HFFc6 (cell line): Measurements from ENCODE around the gene PRSS36. TPM values are rescaled to one million over a fixed set of nuclear protein-coding genes. Genes with fewer than 3 reads are reported as not detected.
"Not testable (repeated sequence)": the region's sequence is repeated elsewhere in the genome, so short reads cannot be mapped to it uniquely, and the experiment has no call there.

Experiments
- DNase-seq: peaks from one replicate; pipeline ENCODE4 v3.0.0-alpha.2; 2018
- H3K27ac Mint-ChIP-seq: 2 replicates; pipeline ENCODE4 v1.8.0; 2020; ENCODE audit warnings: mild to moderate bottlenecking, mixed read lengths
- H3K27me3 Mint-ChIP-seq: 2 replicates; pipeline ENCODE4 v1.8.0; 2021; ENCODE audit warnings: mild to moderate bottlenecking, moderate library complexity, mixed read lengths; ENCODE audit not compliant: insufficient read depth
- H3K36me3 Mint-ChIP-seq: 2 replicates; pipeline ENCODE4 v1.8.0; 2021; ENCODE audit warnings: low read depth, mixed read lengths
- H3K4me1 Mint-ChIP-seq: 2 replicates; pipeline ENCODE4 v1.8.0; 2020; ENCODE audit warnings: low read depth, mixed read lengths
- H3K4me3 Mint-ChIP-seq: 2 replicates; pipeline ENCODE4 v1.8.0; 2020; ENCODE audit warnings: mild to moderate bottlenecking, moderate library complexity, mixed read lengths
- H3K9me3 Mint-ChIP-seq: 2 replicates; pipeline ENCODE4 v1.8.0; 2020; ENCODE audit warnings: mild to moderate bottlenecking, mixed read lengths
- total RNA-seq, 6 experiments: library from RNA; stranded (reverse); fragmentation: NEBNext Ultra II Directional; extraction: Animal tissue kit (Norgen Biotek cat#: 25700); gene quantifications; 2 replicates in 1 of 6; 3 replicates in 5 of 6; pipeline ENCODE4 v1.2.3, GENCODE V29; 2021
- TF ChIP-seq, protein P1 (sequence below): fragments of 200-600 bp; sonication (generic); IDR thresholded peaks from 2 replicates; pipeline ENCODE4 v1.5.0; 2021; ENCODE audit warnings: antibody characterized with exemption, mild to moderate bottlenecking

Gene PRSS36
- total RNA-seq, 6 experiments from 2014 or later: 0.38 to 0.60 (median 0.47) TPM; not detected in 2

DNA sequence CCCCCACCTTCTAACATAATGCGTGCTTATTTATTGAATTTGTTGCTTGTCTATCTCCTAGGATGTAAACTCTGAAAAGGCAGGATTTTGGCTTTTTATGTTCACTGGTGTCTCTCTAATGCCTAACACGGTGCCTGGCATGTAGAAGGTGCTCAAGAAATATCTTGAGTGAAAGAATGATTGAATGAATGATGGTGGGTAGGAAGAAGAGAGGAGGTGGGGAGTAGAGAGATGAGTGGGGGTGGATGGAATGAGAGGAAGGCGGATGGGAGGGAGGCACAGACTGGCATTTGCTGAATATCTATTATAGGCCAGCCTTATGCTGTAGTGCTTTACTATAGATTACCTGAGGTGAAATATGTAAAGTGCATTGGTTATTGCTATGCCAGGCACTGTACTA lies 2.3 kb downstream of the PRSS36 start:
- no peak for DNase-seq
- Mint-ChIP-seq H3K27ac (no peak overlapping the region), H3K36me3 (no peaks in the 10 kb centered on the region), H3K9me3 (no peaks in the 10 kb centered on the region), H3K4me1 (no peaks in the 10 kb centered on the region), H3K4me3 (no peak overlapping the region), H3K27me3 (peaks cover 21% of the 10 kb centered on the region)
- TF ChIP-seq, protein P1, sequence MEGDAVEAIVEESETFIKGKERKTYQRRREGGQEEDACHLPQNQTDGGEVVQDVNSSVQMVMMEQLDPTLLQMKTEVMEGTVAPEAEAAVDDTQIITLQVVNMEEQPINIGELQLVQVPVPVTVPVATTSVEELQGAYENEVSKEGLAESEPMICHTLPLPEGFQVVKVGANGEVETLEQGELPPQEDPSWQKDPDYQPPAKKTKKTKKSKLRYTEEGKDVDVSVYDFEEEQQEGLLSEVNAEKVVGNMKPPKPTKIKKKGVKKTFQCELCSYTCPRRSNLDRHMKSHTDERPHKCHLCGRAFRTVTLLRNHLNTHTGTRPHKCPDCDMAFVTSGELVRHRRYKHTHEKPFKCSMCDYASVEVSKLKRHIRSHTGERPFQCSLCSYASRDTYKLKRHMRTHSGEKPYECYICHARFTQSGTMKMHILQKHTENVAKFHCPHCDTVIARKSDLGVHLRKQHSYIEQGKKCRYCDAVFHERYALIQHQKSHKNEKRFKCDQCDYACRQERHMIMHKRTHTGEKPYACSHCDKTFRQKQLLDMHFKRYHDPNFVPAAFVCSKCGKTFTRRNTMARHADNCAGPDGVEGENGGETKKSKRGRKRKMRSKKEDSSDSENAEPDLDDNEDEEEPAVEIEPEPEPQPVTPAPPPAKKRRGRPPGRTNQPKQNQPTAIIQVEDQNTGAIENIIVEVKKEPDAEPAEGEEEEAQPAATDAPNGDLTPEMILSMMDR: no peak

DNA sequence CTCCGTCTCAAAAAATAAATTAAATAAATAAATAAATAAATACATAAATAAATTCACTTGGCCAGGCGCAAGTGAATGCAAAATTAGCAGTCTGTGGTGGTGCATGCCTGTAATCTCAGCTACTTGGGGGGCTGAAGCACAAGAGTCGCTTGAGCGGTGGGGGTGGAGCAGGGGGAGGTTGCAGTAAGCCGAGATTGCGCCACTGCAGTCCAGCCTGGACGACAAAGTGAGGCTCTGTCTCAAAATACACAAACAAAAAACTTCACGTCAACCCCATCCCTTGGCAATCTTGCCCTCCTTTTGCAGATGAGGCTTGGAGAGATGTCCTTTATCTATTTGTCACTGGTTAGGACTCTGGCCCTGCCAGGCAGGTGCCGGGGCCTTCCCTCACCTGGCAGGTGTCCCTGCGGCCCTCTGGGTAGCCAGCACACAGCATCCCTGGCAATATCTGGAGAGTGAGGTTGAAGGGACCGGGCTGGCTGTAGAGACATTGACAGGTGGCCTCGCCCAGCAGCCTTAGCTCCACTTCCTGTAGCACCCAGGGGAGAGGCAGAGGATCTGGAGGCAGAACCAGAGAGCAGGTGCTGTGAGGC lies 4.4 kb downstream of the PRSS36 start:
- H3K4me1 Mint-ChIP-seq: peaks cover 15% of the 10 kb centered on the region
- peaks cover 20% of the 10 kb centered on the region for H3K27me3 Mint-ChIP-seq
- TF ChIP-seq, protein P1: no peak
- no peaks in the 10 kb centered on the region for H3K36me3 Mint-ChIP-seq
- no peak overlapping the region for H3K27ac Mint-ChIP-seq
- DNase-seq: no peak
- no peak overlapping the region for H3K4me3 Mint-ChIP-seq
- H3K9me3 Mint-ChIP-seq: no peaks in the 10 kb centered on the region

DNA sequence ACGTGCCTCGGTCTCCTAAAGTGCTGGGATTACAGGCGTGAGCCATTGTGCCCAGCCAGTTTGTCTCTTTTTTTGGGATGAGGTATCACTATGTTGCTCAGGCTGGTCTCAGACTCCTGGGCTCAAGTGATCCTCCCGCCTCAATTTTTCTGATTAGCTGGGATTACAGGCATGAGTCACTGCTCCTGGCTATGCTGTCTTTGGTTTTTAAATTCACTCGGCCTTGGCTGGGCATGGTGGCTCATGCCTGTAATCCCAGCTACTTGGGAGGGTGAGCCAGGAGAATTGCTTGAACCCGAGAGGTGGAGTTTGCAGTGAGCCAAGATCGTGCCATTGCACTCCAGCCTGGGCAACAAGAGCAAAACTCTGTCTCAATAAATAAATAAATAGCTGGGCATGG lies 5.4 kb downstream of the PRSS36 start:
- peak; percentile 15 for DNase-seq
- H3K4me3 Mint-ChIP-seq, H3K36me3 Mint-ChIP-seq, H3K9me3 Mint-ChIP-seq, H3K27ac Mint-ChIP-seq: not testable (repeated sequence)
- peaks cover 15% of the 10 kb centered on the region for H3K4me1 Mint-ChIP-seq
- H3K27me3 Mint-ChIP-seq: peaks cover 17% of the 10 kb centered on the region

DNA sequence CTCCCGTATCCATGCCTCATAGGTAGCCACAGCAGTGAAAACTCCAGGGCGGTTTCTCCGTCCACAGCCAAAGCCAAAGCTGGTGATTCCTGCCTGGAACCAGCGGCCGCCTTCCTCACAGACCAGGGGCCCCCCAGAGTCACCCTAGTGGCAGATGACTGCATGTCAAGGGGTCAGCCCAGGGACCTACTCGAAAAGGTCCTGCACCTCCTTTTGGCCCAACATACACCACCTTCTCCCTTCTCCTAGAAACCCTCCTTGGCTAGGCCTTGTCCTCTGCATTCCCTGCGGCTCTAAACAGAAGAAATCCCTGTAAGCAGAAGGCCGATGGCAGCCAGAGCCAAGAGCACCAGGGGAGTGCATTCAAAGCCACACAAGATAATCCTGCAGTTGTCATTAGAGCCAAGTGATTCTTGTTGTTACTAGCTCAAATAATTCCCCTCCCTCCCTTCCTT lies 6.1 kb downstream of the PRSS36 start:
- H3K9me3 Mint-ChIP-seq: no peaks in the 10 kb centered on the region
- peak overlapping the region; percentile 42 for H3K4me3 Mint-ChIP-seq
- no peak overlapping the region for H3K27ac Mint-ChIP-seq
- H3K4me1 Mint-ChIP-seq: peaks cover 20% of the 10 kb centered on the region
- peaks cover 13% of the 10 kb centered on the region for H3K27me3 Mint-ChIP-seq
- TF ChIP-seq, protein P1: peak; percentile 35
- H3K36me3 Mint-ChIP-seq: no peaks in the 10 kb centered on the region
- DNase-seq: no peak

DNA sequence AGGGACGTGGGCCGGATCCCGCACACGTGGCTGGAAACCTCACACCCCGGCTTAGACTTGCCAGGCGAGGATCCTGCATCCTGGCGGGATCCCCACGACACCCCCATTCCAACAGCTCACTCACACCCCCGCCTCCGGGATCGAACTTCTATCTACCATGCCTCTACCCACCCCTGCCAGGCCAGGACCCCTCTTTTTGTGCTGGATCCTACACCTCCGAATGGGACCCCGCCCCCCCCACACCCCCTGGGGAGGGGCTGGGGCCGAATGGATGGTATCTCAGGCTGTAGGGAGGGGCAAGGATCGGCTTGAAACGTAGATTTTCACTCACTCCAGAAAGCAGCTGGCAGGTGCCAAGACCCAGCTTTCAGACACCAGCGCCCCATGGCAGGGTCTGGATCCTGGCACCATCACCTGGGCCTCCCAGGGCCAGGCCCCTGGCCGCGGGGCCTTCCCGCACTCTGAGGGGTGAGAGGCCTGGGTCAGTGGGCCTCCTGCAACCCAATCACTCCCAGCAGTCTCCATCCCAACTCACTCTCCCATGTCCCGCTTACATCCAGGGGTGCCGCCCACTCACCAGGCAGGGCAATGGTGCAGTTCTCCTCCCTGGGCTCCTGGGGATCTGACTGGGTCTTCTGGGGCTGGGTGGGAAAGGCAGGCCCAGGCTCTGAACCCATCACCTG lies 6.7 kb downstream of the PRSS36 start:
- no peak for DNase-seq
- H3K9me3 Mint-ChIP-seq: no peaks in the 10 kb centered on the region
- TF ChIP-seq, protein P1: no peak
- H3K36me3 Mint-ChIP-seq: no peaks in the 10 kb centered on the region
- peaks cover 12% of the 10 kb centered on the region for H3K27me3 Mint-ChIP-seq
- no peak overlapping the region for H3K27ac Mint-ChIP-seq
- peaks cover 25% of the 10 kb centered on the region for H3K4me1 Mint-ChIP-seq
- H3K4me3 Mint-ChIP-seq: peak overlapping the region; percentile 42; the same call in 1 of the 2 replicates
